H9 (cell line): ENCODE data around the gene INTS15. TPM values are rescaled to one million over a fixed set of nuclear protein-coding genes. Genes with fewer than 3 reads are reported as not detected.

ENCODE experiments used
- DNase-seq: peaks from one replicate; pipeline ENCODE4 v3.0.0-alpha.2; 2017
- H2AFZ ChIP-seq: one replicate; pipeline ENCODE4 v1.6.1; 2013; ENCODE audit warnings: mild to moderate bottlenecking, low read length, control low read depth, moderate library complexity
- H2AK5ac ChIP-seq: 2 replicates; pipeline ENCODE4 v1.6.1; 2013; ENCODE audit warnings: low read length, control low read depth, mixed read lengths; ENCODE audit not compliant: insufficient read length
- H2BK120ac ChIP-seq: one replicate; pipeline ENCODE4 v1.6.1; 2013; ENCODE audit warnings: low read depth, mild to moderate bottlenecking, low read length, control low read depth, inconsistent platforms; ENCODE audit not compliant: poor library complexity, severe bottlenecking
- H2BK12ac ChIP-seq: 2 replicates; pipeline ENCODE4 v1.6.1; 2013; ENCODE audit warnings: low read length, control low read depth, mixed read lengths, low read depth; ENCODE audit not compliant: insufficient read length
- H2BK15ac ChIP-seq: 2 replicates; pipeline ENCODE4 v1.6.1; 2013; ENCODE audit warnings: low read depth, low read length, control low read depth
- H2BK20ac ChIP-seq: one replicate; pipeline ENCODE4 v1.6.1; 2013; ENCODE audit warnings: low read depth, mild to moderate bottlenecking, low read length, control low read depth, inconsistent platforms; ENCODE audit not compliant: poor library complexity, severe bottlenecking
- H2BK5ac ChIP-seq: 2 replicates; pipeline ENCODE4 v1.6.1; 2013; ENCODE audit warnings: low read length, control low read depth, mixed read lengths; ENCODE audit not compliant: insufficient read length
- H3K14ac ChIP-seq: 2 replicates; pipeline ENCODE4 v1.6.1; 2013; ENCODE audit warnings: low read length, control low read depth; ENCODE audit not compliant: insufficient read depth
- H3K18ac ChIP-seq: 2 replicates; pipeline ENCODE4 v1.6.1; 2013; ENCODE audit warnings: low read depth, mild to moderate bottlenecking, mixed read lengths, low read length, control low read depth; ENCODE audit not compliant: insufficient read length
- H3K23ac ChIP-seq: 2 replicates; pipeline ENCODE4 v1.6.1; 2013; ENCODE audit warnings: low read length, control low read depth, mixed read lengths, low read depth; ENCODE audit not compliant: insufficient read length
- H3K23me2 ChIP-seq: 2 replicates; pipeline ENCODE4 v1.6.1; 2013; ENCODE audit warnings: low read depth, mild to moderate bottlenecking, mixed read lengths, low read length, control low read depth; ENCODE audit not compliant: insufficient read length, poor library complexity, severe bottlenecking
- H3K27ac ChIP-seq: 2 replicates; pipeline ENCODE4 v1.5.1; 2013; ENCODE audit warnings: low read length, control low read depth, mixed read lengths, low read depth; ENCODE audit not compliant: insufficient read length
- H3K27me3 ChIP-seq: 2 replicates; pipeline ENCODE4 v1.6.1; 2013; ENCODE audit warnings: low read length, control low read depth, inconsistent platforms; ENCODE audit not compliant: insufficient read depth
- H3K4ac ChIP-seq: 2 replicates; pipeline ENCODE4 v1.6.1; 2013; ENCODE audit warnings: low read depth, mild to moderate bottlenecking, control low read depth, inconsistent platforms, low read length, moderate library complexity
- H3K4me1 ChIP-seq: 2 replicates; pipeline ENCODE4 v1.6.1; 2013; ENCODE audit warnings: low read length, control low read depth, inconsistent platforms; ENCODE audit not compliant: insufficient read depth
- H3K4me2 ChIP-seq: 2 replicates; pipeline ENCODE4 v1.6.1; 2013; ENCODE audit warnings: low read length, control low read depth, mixed read lengths; ENCODE audit not compliant: insufficient read length, insufficient read depth
- H3K56ac ChIP-seq: 2 replicates; pipeline ENCODE4 v1.6.1; 2013; ENCODE audit warnings: low read depth, mild to moderate bottlenecking, mixed read lengths, low read length, control low read depth; ENCODE audit not compliant: insufficient read length
- H3K79me1 ChIP-seq: 2 replicates; pipeline ENCODE4 v1.6.1; 2013; ENCODE audit warnings: low read depth, mild to moderate bottlenecking, moderate library complexity, low read length, control low read depth, inconsistent platforms; ENCODE audit not compliant: insufficient read depth, poor library complexity, severe bottlenecking
- H3K79me2 ChIP-seq: 2 replicates; pipeline ENCODE4 v1.6.1; 2013; ENCODE audit warnings: low read length, control low read depth, inconsistent platforms; ENCODE audit not compliant: insufficient read depth
- H3K9ac ChIP-seq: 2 replicates; pipeline ENCODE4 v1.6.1; 2013; ENCODE audit warnings: low read length, control low read depth, mixed read lengths; ENCODE audit not compliant: insufficient read length; ENCODE audit errors: extremely low read depth
- H3K9me3 ChIP-seq: one replicate; pipeline ENCODE4 v1.6.1; 2013; ENCODE audit warnings: low read depth, low read length, inconsistent platforms; ENCODE audit not compliant: control insufficient read depth
- H3T11ph ChIP-seq: one replicate; pipeline ENCODE4 v1.6.1; 2013; ENCODE audit warnings: mild to moderate bottlenecking, low read length, control low read depth, inconsistent platforms
- H4K20me1 ChIP-seq: one replicate; pipeline ENCODE4 v1.6.1; 2013; ENCODE audit not compliant: control insufficient read depth, insufficient read length, insufficient read depth
- H4K5ac ChIP-seq: 2 replicates; pipeline ENCODE4 v1.6.1; 2013; ENCODE audit warnings: low read depth, mild to moderate bottlenecking, mixed read lengths, low read length, control low read depth; ENCODE audit not compliant: insufficient read length
- H4K8ac ChIP-seq: replicated peaks from 2 replicates; pipeline ENCODE4 v1.6.1; 2013; ENCODE audit warnings: low read length, control low read depth, mixed read lengths, low read depth; ENCODE audit not compliant: insufficient read length
- H4K91ac ChIP-seq: 2 replicates; pipeline ENCODE4 v1.6.1; 2013; ENCODE audit warnings: low read depth, mild to moderate bottlenecking, moderate library complexity, mixed read lengths, low read length, control low read depth; ENCODE audit not compliant: insufficient read length
- H3K27ac Mint-ChIP-seq, 3 experiments: 2 replicates in 2 of 3; 3 replicates in 1 of 3; pipeline ENCODE4 v1.8.0; 2020 to 2021; ENCODE audit warnings: mixed read lengths in 3 of 3, mild to moderate bottlenecking in 1 of 3, moderate library complexity in 1 of 3
- H3K27me3 Mint-ChIP-seq: 2 replicates; pipeline ENCODE4 v1.8.0; 2021; ENCODE audit warnings: low read depth, mild to moderate bottlenecking, moderate library complexity, mixed read lengths
- H3K36me3 Mint-ChIP-seq, 3 experiments: 2 replicates in 2 of 3; 3 replicates in 1 of 3; pipeline ENCODE4 v1.8.0; 2020 to 2021; ENCODE audit warnings: low read depth in 3 of 3, mixed read lengths in 3 of 3; ENCODE audit not compliant: insufficient read depth in 1 of 3
- H3K4me1 Mint-ChIP-seq, 2 experiments: 2 replicates each; pipeline ENCODE4 v1.8.0; 2020; ENCODE audit warnings: mixed read lengths in 2 of 2
- H3K4me3 Mint-ChIP-seq, 2 experiments: 2 replicates in 1 of 2; 3 replicates in 1 of 2; pipeline ENCODE4 v1.8.0; 2020 to 2021; ENCODE audit warnings: mild to moderate bottlenecking in 2 of 2, mixed read lengths in 2 of 2, moderate library complexity in 1 of 2
- H3K9me3 Mint-ChIP-seq, 2 experiments: 2 replicates in 1 of 2; 3 replicates in 1 of 2; pipeline ENCODE4 v1.8.0; 2020; ENCODE audit warnings: mild to moderate bottlenecking in 2 of 2, mixed read lengths in 2 of 2, moderate library complexity in 1 of 2
- WGBS: extraction: QIAGEN DNeasy Blood & Tissue Kit; methylation state at CpG from one replicate; pipeline ENCODE4 v1.1.7; 2013; ENCODE audit warnings: missing lambda C conversion rate, low lambda C conversion rate, mixed read lengths; ENCODE audit not compliant: insufficient read length; ENCODE audit errors: extremely low coverage; 5-methylcytosine and 5-hydroxymethylcytosine counted together
- total RNA-seq: library from RNA; stranded (reverse); gene quantifications from 2 replicates; pipeline ENCODE4 v1.2.1, GENCODE V29; 2021
- TF ChIP-seq, protein P1 (sequence below): fragments of 200-600 bp; sonication (generic); conservative IDR thresholded peaks from 3 replicates; pipeline ENCODE4 v1.8.0; 2021; ENCODE audit warnings: antibody characterized with exemption, mild to moderate bottlenecking

Gene INTS15
- total RNA-seq, 1 experiment from 2014 or later, result 42.9 TPM

DNA sequence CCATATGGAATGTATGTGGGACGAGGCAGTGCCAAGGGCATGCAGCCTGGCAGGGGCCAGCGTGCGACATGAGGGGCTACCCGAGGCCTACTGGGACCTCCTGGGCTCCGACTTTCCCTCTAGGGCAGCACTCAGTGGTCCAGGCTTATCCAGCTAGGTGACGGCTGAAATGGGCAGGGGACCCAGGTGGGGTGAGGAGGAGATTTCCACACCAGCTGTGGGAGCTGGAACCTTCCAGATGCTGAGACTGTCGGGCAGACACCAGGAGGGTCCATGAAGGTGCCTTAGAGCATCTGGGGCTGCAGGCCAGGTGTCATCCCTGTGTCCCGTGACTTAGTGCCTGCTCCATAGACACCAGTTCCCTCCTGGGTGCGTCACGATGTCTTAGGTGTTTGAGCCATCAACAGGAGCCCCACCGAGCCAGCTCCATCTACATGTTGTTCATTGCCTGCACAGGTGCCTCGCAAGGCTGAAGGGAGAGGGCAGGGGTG lies 60.7 kb downstream of the INTS15 start:
- Histone ChIP-seq H3K4me2 (no peak overlapping the region), H3K9ac (no peak overlapping the region), H2AK5ac (no peak overlapping the region), H3T11ph (no peak overlapping the region), H2BK15ac (no peak overlapping the region), H3K79me2 (no peaks in the 10 kb centered on the region), H3K23me2 (no peaks in the 10 kb centered on the region), H2BK120ac (no peak overlapping the region), H3K18ac (no peak overlapping the region), H3K23ac (no peak overlapping the region), H3K27ac (no peak overlapping the region), H2BK12ac (no peak overlapping the region), H3K14ac (no peak overlapping the region), H4K20me1 (no peaks in the 10 kb centered on the region), H3K4me1 (no peaks in the 10 kb centered on the region), H4K5ac (no peak overlapping the region), H3K27me3 (no peaks in the 10 kb centered on the region), H3K9me3 (no peaks in the 10 kb centered on the region), H3K56ac (no peak overlapping the region), H4K8ac (no peak overlapping the region), H3K4ac (no peak overlapping the region), H2BK20ac (no peak overlapping the region), H4K91ac (no peak overlapping the region), H2BK5ac (no peak overlapping the region), H2AFZ (no peak overlapping the region), H3K79me1 (no peaks in the 10 kb centered on the region)
- WGBS, result no CpG with 5 or more reads among the region's 12 CpGs
- no peak overlapping the region for H3K4me3 Mint-ChIP-seq
- H3K9me3 Mint-ChIP-seq, result peaks cover 0 to 4% of the 10 kb centered on the region in 2 experiments; a peak in 2 of 5 replicates
- no peak for DNase-seq
- peaks cover 15 to 26% (median 26%) of the 10 kb centered on the region in 3 experiments for H3K36me3 Mint-ChIP-seq
- peak overlapping the region in 1 of 3 experiments; percentile 49; a peak in 1 of 7 replicates for H3K27ac Mint-ChIP-seq
- TF ChIP-seq, protein P1, sequence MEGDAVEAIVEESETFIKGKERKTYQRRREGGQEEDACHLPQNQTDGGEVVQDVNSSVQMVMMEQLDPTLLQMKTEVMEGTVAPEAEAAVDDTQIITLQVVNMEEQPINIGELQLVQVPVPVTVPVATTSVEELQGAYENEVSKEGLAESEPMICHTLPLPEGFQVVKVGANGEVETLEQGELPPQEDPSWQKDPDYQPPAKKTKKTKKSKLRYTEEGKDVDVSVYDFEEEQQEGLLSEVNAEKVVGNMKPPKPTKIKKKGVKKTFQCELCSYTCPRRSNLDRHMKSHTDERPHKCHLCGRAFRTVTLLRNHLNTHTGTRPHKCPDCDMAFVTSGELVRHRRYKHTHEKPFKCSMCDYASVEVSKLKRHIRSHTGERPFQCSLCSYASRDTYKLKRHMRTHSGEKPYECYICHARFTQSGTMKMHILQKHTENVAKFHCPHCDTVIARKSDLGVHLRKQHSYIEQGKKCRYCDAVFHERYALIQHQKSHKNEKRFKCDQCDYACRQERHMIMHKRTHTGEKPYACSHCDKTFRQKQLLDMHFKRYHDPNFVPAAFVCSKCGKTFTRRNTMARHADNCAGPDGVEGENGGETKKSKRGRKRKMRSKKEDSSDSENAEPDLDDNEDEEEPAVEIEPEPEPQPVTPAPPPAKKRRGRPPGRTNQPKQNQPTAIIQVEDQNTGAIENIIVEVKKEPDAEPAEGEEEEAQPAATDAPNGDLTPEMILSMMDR, result no peak
- no peaks in the 10 kb centered on the region for H3K4me1 Mint-ChIP-seq
- no peaks in the 10 kb centered on the region for H3K27me3 Mint-ChIP-seq
